ENCODE data around the gene ITGB3.

DNA sequence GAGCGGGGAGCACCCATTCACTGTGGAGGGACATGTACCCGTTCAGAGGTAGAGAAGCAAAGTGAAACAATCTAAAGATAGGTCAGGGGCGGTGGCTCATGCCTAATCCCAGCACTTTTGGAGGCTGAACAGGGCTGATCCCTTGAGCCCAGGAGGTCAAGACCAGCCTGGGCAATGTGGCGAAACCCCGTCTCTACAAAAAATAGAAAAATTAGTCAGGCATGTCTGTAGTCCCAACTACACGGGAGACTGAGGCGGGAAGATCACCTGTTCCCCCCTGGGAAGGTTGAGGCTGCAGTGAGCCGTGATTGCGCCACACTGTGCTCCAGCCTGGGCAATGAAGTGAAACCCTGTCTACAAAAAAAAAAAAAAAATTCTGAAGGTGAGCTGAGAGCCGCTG lies 22.8 kb upstream of the ITGB3 start:
- TF ChIP-seq, protein P1, sequence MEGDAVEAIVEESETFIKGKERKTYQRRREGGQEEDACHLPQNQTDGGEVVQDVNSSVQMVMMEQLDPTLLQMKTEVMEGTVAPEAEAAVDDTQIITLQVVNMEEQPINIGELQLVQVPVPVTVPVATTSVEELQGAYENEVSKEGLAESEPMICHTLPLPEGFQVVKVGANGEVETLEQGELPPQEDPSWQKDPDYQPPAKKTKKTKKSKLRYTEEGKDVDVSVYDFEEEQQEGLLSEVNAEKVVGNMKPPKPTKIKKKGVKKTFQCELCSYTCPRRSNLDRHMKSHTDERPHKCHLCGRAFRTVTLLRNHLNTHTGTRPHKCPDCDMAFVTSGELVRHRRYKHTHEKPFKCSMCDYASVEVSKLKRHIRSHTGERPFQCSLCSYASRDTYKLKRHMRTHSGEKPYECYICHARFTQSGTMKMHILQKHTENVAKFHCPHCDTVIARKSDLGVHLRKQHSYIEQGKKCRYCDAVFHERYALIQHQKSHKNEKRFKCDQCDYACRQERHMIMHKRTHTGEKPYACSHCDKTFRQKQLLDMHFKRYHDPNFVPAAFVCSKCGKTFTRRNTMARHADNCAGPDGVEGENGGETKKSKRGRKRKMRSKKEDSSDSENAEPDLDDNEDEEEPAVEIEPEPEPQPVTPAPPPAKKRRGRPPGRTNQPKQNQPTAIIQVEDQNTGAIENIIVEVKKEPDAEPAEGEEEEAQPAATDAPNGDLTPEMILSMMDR (IDR thresholded peaks at IDR 0.05): no peak
- TF ChIP-seq POLR2A (IDR thresholded peaks at IDR 0.05; ENCODE audit: low read depth): no peak

Data from esophagus muscularis mucosa (tissue), 3 donors.